WTC11 (cell line): ENCODE measurements around the gene KRT12.

Experiments
- CTCF ChIP-seq: fragments of 200-600 bp; IDR thresholded peaks from 2 replicates; pipeline ENCODE4 v1.8.0; 2022; ENCODE audit warnings: antibody characterized with exemption
- IRF2 ChIP-seq: sonication (generic); formaldehyde crosslinking; IDR thresholded peaks from 2 replicates; pipeline ENCODE4 v1.8.0; 2022; ENCODE audit warnings: low read depth, missing genetic modification reagents, borderline replicate concordance
- ZBTB21 ChIP-seq: sonication (generic); formaldehyde crosslinking; IDR thresholded peaks from 2 replicates; pipeline ENCODE4 v1.8.1; 2023; ENCODE audit warnings: mild to moderate bottlenecking, missing genetic modification reagents, borderline replicate concordance
- TF ChIP-seq, protein P1 (sequence below): sonication (generic); formaldehyde crosslinking; IDR thresholded peaks from 2 replicates; pipeline ENCODE4 v1.8.1; 2022; ENCODE audit warnings: low read depth, mild to moderate bottlenecking, moderate library complexity, missing genetic modification reagents, borderline replicate concordance
- TF ChIP-seq, protein P2 (sequence below): sonication (generic); formaldehyde crosslinking; IDR thresholded peaks from 2 replicates; pipeline ENCODE4 v1.8.0; 2022; ENCODE audit warnings: mild to moderate bottlenecking, missing genetic modification reagents

- TF ChIP-seq, protein P1, sequence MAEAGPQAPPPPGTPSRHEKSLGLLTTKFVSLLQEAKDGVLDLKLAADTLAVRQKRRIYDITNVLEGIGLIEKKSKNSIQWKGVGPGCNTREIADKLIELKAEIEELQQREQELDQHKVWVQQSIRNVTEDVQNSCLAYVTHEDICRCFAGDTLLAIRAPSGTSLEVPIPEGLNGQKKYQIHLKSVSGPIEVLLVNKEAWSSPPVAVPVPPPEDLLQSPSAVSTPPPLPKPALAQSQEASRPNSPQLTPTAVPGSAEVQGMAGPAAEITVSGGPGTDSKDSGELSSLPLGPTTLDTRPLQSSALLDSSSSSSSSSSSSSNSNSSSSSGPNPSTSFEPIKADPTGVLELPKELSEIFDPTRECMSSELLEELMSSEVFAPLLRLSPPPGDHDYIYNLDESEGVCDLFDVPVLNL = no peak
- no peak for TF ChIP-seq ZBTB21 (CRISPR knock-in tag)
- no peak for TF ChIP-seq CTCF
- no peak for TF ChIP-seq IRF2 (CRISPR knock-in tag)
- TF ChIP-seq, protein P2, sequence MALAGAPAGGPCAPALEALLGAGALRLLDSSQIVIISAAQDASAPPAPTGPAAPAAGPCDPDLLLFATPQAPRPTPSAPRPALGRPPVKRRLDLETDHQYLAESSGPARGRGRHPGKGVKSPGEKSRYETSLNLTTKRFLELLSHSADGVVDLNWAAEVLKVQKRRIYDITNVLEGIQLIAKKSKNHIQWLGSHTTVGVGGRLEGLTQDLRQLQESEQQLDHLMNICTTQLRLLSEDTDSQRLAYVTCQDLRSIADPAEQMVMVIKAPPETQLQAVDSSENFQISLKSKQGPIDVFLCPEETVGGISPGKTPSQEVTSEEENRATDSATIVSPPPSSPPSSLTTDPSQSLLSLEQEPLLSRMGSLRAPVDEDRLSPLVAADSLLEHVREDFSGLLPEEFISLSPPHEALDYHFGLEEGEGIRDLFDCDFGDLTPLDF (CRISPR knock-in tag) = no peak
These were observed 36.3 kb upstream of the KRT12 start for GRCh38 chr17:40903129-40903847.
